T-helper 2 cell treated with Interferon-gamma antibody and Interleukin-4, amounts not matched to agents 5 μg/mL and 100 μg/mL, for 36 hours (primary cell): ENCODE data around the gene MAST4.
"Not testable (repeated sequence)": the region's sequence is repeated elsewhere in the genome, so short reads cannot be mapped to it uniquely, and the experiment has no call there.

Source experiments
- DNase-seq: peaks from one replicate; pipeline ENCODE4 v3.0.0; 2021; ENCODE audit warnings: low spot score
- H3K27ac Mint-ChIP-seq: one replicate; pipeline ENCODE4 v1.8.0; 2021; ENCODE audit warnings: mild to moderate bottlenecking, mixed read lengths
- H3K27me3 Mint-ChIP-seq: one replicate; pipeline ENCODE4 v1.8.0; 2021; ENCODE audit warnings: low read depth, mixed read lengths
- H3K36me3 Mint-ChIP-seq: one replicate; pipeline ENCODE4 v1.8.0; 2021; ENCODE audit warnings: low read depth, mixed read lengths
- H3K4me1 Mint-ChIP-seq: one replicate; pipeline ENCODE4 v1.8.0; 2021; ENCODE audit warnings: low read depth, mixed read lengths
- H3K4me3 Mint-ChIP-seq: one replicate; pipeline ENCODE4 v1.8.0; 2022; ENCODE audit warnings: mild to moderate bottlenecking, moderate library complexity, mixed read lengths
- H3K9me3 Mint-ChIP-seq: one replicate; pipeline ENCODE4 v1.8.0; 2021; ENCODE audit warnings: mixed read lengths

Gene MAST4

GRCh38 chr5:66741394-66741793 lies 145.2 kb downstream of the MAST4 start:
- H3K27ac Mint-ChIP-seq, result no peak overlapping the region
- no peaks in the 10 kb centered on the region for H3K4me1 Mint-ChIP-seq
- peaks cover 10% of the 10 kb centered on the region for H3K9me3 Mint-ChIP-seq
- H3K36me3 Mint-ChIP-seq, result no peaks in the 10 kb centered on the region
- H3K4me3 Mint-ChIP-seq, result no peak overlapping the region
- no peak for DNase-seq
- peaks cover 8% of the 10 kb centered on the region for H3K27me3 Mint-ChIP-seq

GRCh38 chr5:66742083-66742895 lies 146.1 kb downstream of the MAST4 start:
- Mint-ChIP-seq H3K9me3 (peaks cover 10% of the 10 kb centered on the region), H3K4me3 (no peak overlapping the region), H3K36me3 (no peaks in the 10 kb centered on the region), H3K27me3 (peaks cover 7% of the 10 kb centered on the region), H3K4me1 (no peaks in the 10 kb centered on the region), H3K27ac (no peak overlapping the region)
- no peak for DNase-seq

- peaks cover 10% of the 10 kb centered on the region for H3K9me3 Mint-ChIP-seq
- DNase-seq, result no peak
- no peaks in the 10 kb centered on the region for H3K4me1 Mint-ChIP-seq
- H3K27me3 Mint-ChIP-seq, result peaks cover 3% of the 10 kb centered on the region
- H3K36me3 Mint-ChIP-seq, result no peaks in the 10 kb centered on the region
- no peak overlapping the region for H3K27ac Mint-ChIP-seq
- H3K4me3 Mint-ChIP-seq, result no peak overlapping the region
Observed at GRCh38 chr5:66742896-66743247, 146.7 kb downstream of the MAST4 start.

- Mint-ChIP-seq H3K4me3 (no peak overlapping the region), H3K9me3 (peaks cover 10% of the 10 kb centered on the region), H3K36me3 (no peaks in the 10 kb centered on the region), H3K4me1 (no peaks in the 10 kb centered on the region), H3K27ac (no peak overlapping the region), H3K27me3 (peaks cover 3% of the 10 kb centered on the region)
- DNase-seq, result no peak
Observed at GRCh38 chr5:66743344-66743743, 147.2 kb downstream of the MAST4 start.

GRCh38 chr5:66744040-66744439 lies 147.8 kb downstream of the MAST4 start:
- DNase-seq, result no peak
- peaks cover 10% of the 10 kb centered on the region for H3K9me3 Mint-ChIP-seq
- no peaks in the 10 kb centered on the region for H3K4me1 Mint-ChIP-seq
- no peak overlapping the region for H3K27ac Mint-ChIP-seq
- H3K36me3 Mint-ChIP-seq, result no peaks in the 10 kb centered on the region
- H3K27me3 Mint-ChIP-seq, result peaks cover 3% of the 10 kb centered on the region
- H3K4me3 Mint-ChIP-seq, result no peak overlapping the region

GRCh38 chr5:66745297-66745696 lies 149.1 kb downstream of the MAST4 start:
- no peak overlapping the region for H3K4me3 Mint-ChIP-seq
- peaks cover 10% of the 10 kb centered on the region for H3K9me3 Mint-ChIP-seq
- no peak overlapping the region for H3K27ac Mint-ChIP-seq
- H3K36me3 Mint-ChIP-seq, result no peaks in the 10 kb centered on the region
- no peaks in the 10 kb centered on the region for H3K4me1 Mint-ChIP-seq
- peaks cover 3% of the 10 kb centered on the region for H3K27me3 Mint-ChIP-seq
- no peak for DNase-seq

- Mint-ChIP-seq H3K4me1 (no peaks in the 10 kb centered on the region), H3K27me3 (peaks cover 3% of the 10 kb centered on the region), H3K36me3 (no peaks in the 10 kb centered on the region), H3K4me3 (no peak overlapping the region), H3K9me3 (peaks cover 10% of the 10 kb centered on the region), H3K27ac (no peak overlapping the region)
- DNase-seq, result no peak
Observed at GRCh38 chr5:66747607-66748006, 151.4 kb downstream of the MAST4 start.

- H3K36me3 Mint-ChIP-seq, DNase-seq, H3K4me1 Mint-ChIP-seq, H3K4me3 Mint-ChIP-seq, H3K9me3 Mint-ChIP-seq, H3K27ac Mint-ChIP-seq: not testable (repeated sequence)
- H3K27me3 Mint-ChIP-seq, result peaks cover 12% of the 10 kb centered on the region
Observed at GRCh38 chr5:66752668-66753067, 156.5 kb downstream of the MAST4 start.

- H3K4me1 Mint-ChIP-seq, result no peaks in the 10 kb centered on the region
- no peak for DNase-seq
- no peak overlapping the region for H3K4me3 Mint-ChIP-seq
- no peaks in the 10 kb centered on the region for H3K36me3 Mint-ChIP-seq
- no peak overlapping the region for H3K27ac Mint-ChIP-seq
- H3K27me3 Mint-ChIP-seq, result peaks cover 20% of the 10 kb centered on the region
- no peaks in the 10 kb centered on the region for H3K9me3 Mint-ChIP-seq
Observed at GRCh38 chr5:66757219-66757833, 161.1 kb downstream of the MAST4 start.

GRCh38 chr5:66757834-66758371 lies 161.7 kb downstream of the MAST4 start:
- H3K9me3 Mint-ChIP-seq, result no peaks in the 10 kb centered on the region
- no peak overlapping the region for H3K27ac Mint-ChIP-seq
- H3K4me1 Mint-ChIP-seq, result no peaks in the 10 kb centered on the region
- H3K27me3 Mint-ChIP-seq, result peaks cover 20% of the 10 kb centered on the region
- H3K4me3 Mint-ChIP-seq, result no peak overlapping the region
- no peaks in the 10 kb centered on the region for H3K36me3 Mint-ChIP-seq
- DNase-seq, result no peak

GRCh38 chr5:66769030-66769733 lies 173.0 kb downstream of the MAST4 start:
- DNase-seq, result no peak
- Mint-ChIP-seq H3K36me3 (no peaks in the 10 kb centered on the region), H3K4me3 (no peak overlapping the region), H3K27ac (no peak overlapping the region), H3K9me3 (no peaks in the 10 kb centered on the region), H3K27me3 (no peaks in the 10 kb centered on the region), H3K4me1 (no peaks in the 10 kb centered on the region)

GRCh38 chr5:66769839-66770617 lies 173.8 kb downstream of the MAST4 start:
- Mint-ChIP-seq H3K36me3 (no peaks in the 10 kb centered on the region), H3K27me3 (no peaks in the 10 kb centered on the region)
- DNase-seq, result no peak

GRCh38 chr5:66777868-66778267 lies 181.7 kb downstream of the MAST4 start:
- DNase-seq, result no peak
- Mint-ChIP-seq H3K36me3 (no peaks in the 10 kb centered on the region), H3K4me3 (no peak overlapping the region), H3K9me3 (no peaks in the 10 kb centered on the region), H3K27ac (no peak overlapping the region), H3K4me1 (no peaks in the 10 kb centered on the region), H3K27me3 (peaks cover 5% of the 10 kb centered on the region)

More at GRCh38 chr5:66769839-66770617, 173.8 kb downstream of the MAST4 start:
- no peaks in the 10 kb centered on the region for H3K4me1 Mint-ChIP-seq
- H3K4me3 Mint-ChIP-seq, result no peak overlapping the region
- no peaks in the 10 kb centered on the region for H3K9me3 Mint-ChIP-seq
- no peak overlapping the region for H3K27ac Mint-ChIP-seq
